ENCODE data around the gene SLC34A3.

DNA sequence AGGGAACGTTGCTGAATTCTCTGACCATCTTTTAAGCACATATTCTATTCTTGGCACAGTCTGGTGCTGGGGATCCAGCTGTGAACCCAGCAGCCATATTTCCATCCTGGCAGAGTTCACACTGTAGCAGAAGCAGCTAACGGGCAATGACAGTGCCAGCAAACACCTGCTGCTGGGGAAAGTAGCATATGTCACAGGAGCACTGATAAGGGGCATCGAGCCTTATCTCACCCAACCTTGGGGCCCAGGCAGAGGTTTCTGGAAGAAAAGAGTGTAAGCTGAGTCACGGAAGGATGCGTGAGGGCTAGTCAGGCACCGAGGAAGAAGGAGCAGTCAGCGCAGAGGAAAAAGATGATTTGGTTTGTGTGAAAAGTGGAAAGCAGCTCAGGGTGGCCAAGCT, 24.1 kb upstream of the SLC34A3 start:
- TF ChIP-seq, protein P1, sequence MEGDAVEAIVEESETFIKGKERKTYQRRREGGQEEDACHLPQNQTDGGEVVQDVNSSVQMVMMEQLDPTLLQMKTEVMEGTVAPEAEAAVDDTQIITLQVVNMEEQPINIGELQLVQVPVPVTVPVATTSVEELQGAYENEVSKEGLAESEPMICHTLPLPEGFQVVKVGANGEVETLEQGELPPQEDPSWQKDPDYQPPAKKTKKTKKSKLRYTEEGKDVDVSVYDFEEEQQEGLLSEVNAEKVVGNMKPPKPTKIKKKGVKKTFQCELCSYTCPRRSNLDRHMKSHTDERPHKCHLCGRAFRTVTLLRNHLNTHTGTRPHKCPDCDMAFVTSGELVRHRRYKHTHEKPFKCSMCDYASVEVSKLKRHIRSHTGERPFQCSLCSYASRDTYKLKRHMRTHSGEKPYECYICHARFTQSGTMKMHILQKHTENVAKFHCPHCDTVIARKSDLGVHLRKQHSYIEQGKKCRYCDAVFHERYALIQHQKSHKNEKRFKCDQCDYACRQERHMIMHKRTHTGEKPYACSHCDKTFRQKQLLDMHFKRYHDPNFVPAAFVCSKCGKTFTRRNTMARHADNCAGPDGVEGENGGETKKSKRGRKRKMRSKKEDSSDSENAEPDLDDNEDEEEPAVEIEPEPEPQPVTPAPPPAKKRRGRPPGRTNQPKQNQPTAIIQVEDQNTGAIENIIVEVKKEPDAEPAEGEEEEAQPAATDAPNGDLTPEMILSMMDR (conservative IDR thresholded peaks at IDR 0.05; ENCODE audit: low read length) = no peak
- TF ChIP-seq EZH2phosphoT487 (IDR thresholded peaks at IDR 0.05; ENCODE audit: borderline replicate concordance, low read depth, low read length) = no peak
